GM12878 (cell line): ENCODE results near the gene POC1B. TPM values are rescaled to one million over a fixed set of nuclear protein-coding genes. Genes with fewer than 3 reads are reported as not detected.

Experiments used
- ATAC-seq: fragments of 200-7000 bp; cut with Tn5 transposase; 3 replicates; pipeline ENCODE4 v1.9.1; 2020; ENCODE audit warnings: mild to moderate bottlenecking, moderate library complexity
- BruUV-seq: library from RNA; stranded (reverse); fragments of 400-500 nt; replicated peaks from 2 replicates; lab custom pipeline; 2021; lab: Mats Ljungman, UMichigan
- CTCF ChIA-PET: fragments of 300-600 bp; sonication (Branson Sonifier 250); formaldehyde crosslinking; extraction: SDS; loops from one replicate; lab custom pipeline; 2021; ENCODE audit warnings: inconsistent platforms; lab: Yijun Ruan, JAX
- POLR2A ChIA-PET: fragments of 350-600 bp; formaldehyde crosslinking; extraction: SDS; loops from one replicate; lab custom pipeline; 2021; ENCODE audit warnings: inconsistent platforms; lab: Charles Lee
- RAD21 ChIA-PET: fragments of 300-600 bp; sonication (Branson Sonifier 250); formaldehyde crosslinking; loops from one replicate; lab custom pipeline; 2023; ENCODE audit warnings: antibody characterized with exemption; ENCODE audit not compliant: unreplicated experiment; lab: Charles Lee
- SMC1A ChIA-PET: fragments of 300-600 bp; sonication (Branson Sonifier 250); formaldehyde crosslinking; loops from one replicate; lab custom pipeline; 2023; ENCODE audit not compliant: unreplicated experiment, uncharacterized antibody; lab: Charles Lee
- DNase-seq: peaks from one replicate; pipeline ENCODE4 v3.0.0-alpha.2; 2011; ENCODE audit warnings: low read depth, low spot score
- FAIRE-seq: peaks from 3 replicates; lab custom pipeline; 2011; peaks lifted over from hg19 to GRCh38; lab: Jason Lieb, UNC
- H2AFZ ChIP-seq: 2 replicates; pipeline ENCODE4 v1.6.0; 2011; ENCODE audit warnings: low read depth, low read length, control low read depth; ENCODE audit not compliant: control insufficient read depth
- H3K27ac ChIP-seq: 2 replicates; pipeline ENCODE4 v1.5.1; 2011; ENCODE audit warnings: control low read depth; ENCODE audit not compliant: control insufficient read depth, insufficient read depth
- H3K27me3 ChIP-seq, 2 experiments: replicated peaks in 1 of 2; 2 replicates each; pipeline versions ENCODE4 v1.6.0 to v1.6.1; 2011; ENCODE audit warnings: low read length in 1 of 2; ENCODE audit not compliant: control insufficient read depth in 2 of 2, insufficient read depth in 2 of 2
- H3K36me3 ChIP-seq, 2 experiments: 2 replicates each; pipeline ENCODE4 v1.5.1; 2011; ENCODE audit warnings: low read length in 1 of 2; ENCODE audit not compliant: control insufficient read depth in 2 of 2, insufficient read depth in 2 of 2
- H3K4me1 ChIP-seq: 2 replicates; pipeline ENCODE4 v1.6.1; 2011; ENCODE audit warnings: mild to moderate bottlenecking, low read length, moderate library complexity, mixed read lengths; ENCODE audit not compliant: control insufficient read depth, insufficient read depth
- H3K4me2 ChIP-seq: 2 replicates; pipeline ENCODE4 v1.6.0; 2011; ENCODE audit warnings: control low read depth; ENCODE audit not compliant: control insufficient read depth, insufficient read depth
- H3K4me3 ChIP-seq: fragments of 200-600 bp; sonication (generic); 2 replicates; pipeline ENCODE4 v1.5.1; 2016
- H3K79me2 ChIP-seq: 2 replicates; pipeline ENCODE4 v1.6.0; 2011; ENCODE audit warnings: low read length; ENCODE audit not compliant: control insufficient read depth, insufficient read depth
- H3K9ac ChIP-seq: 2 replicates; pipeline ENCODE4 v1.8.0; 2011; ENCODE audit warnings: low read length, control low read depth, mixed read lengths; ENCODE audit not compliant: control insufficient read depth, insufficient read depth
- H3K9me3 ChIP-seq: replicated peaks from 3 replicates; pipeline ENCODE4 v1.5.1; 2011; ENCODE audit warnings: mild to moderate bottlenecking, low read length; ENCODE audit not compliant: control insufficient read depth, insufficient read depth
- H4K20me1 ChIP-seq: 2 replicates; pipeline ENCODE4 v1.6.0; 2011; ENCODE audit not compliant: control insufficient read depth, insufficient read depth
- BMI1 ChIP-seq: fragments of 450-650 bp; IDR thresholded peaks from 2 replicates; pipeline ENCODE4 v1.6.1; 2016; ENCODE audit warnings: mild to moderate bottlenecking, moderate library complexity, borderline replicate concordance
- CBX3 ChIP-seq: fragments of 200-600 bp; sonication (generic); IDR thresholded peaks from 2 replicates; pipeline ENCODE4 v1.6.1; 2016; ENCODE audit warnings: low read depth, borderline replicate concordance
- EP300 ChIP-seq, 2 experiments: fragments of 150-350 bp in 1 of 2; IDR thresholded peaks; 2 replicates each; pipeline ENCODE4 v1.6.1; 2011 to 2012; ENCODE audit warnings: low read depth in 2 of 2, low read length in 2 of 2, borderline replicate concordance in 1 of 2, improper control_type of control experiment in 1 of 2, inconsistent platforms in 1 of 2; ENCODE audit not compliant: control insufficient read depth in 1 of 2
- EZH2 ChIP-seq: IDR thresholded peaks from 2 replicates; pipeline ENCODE4 v1.6.1; 2012; ENCODE audit warnings: low read depth, mild to moderate bottlenecking, control low read depth, inconsistent platforms, low read length, borderline replicate concordance; ENCODE audit not compliant: control insufficient read depth
- GATAD2B ChIP-seq: fragments of 450-650 bp; conservative IDR thresholded peaks from 2 replicates; pipeline ENCODE4 v1.6.1; 2017; ENCODE audit warnings: low read depth, mild to moderate bottlenecking, moderate library complexity
- KLF5 ChIP-seq: fragments of 450-650 bp; IDR thresholded peaks from 2 replicates; pipeline ENCODE4 v1.6.1; 2014; ENCODE audit warnings: mild to moderate bottlenecking; ENCODE audit not compliant: partially characterized antibody
- NRF1 ChIP-seq: conservative IDR thresholded peaks from 2 replicates; pipeline ENCODE4 v1.6.1; 2011; ENCODE audit warnings: mild to moderate bottlenecking, low read depth, low read length, improper control_type of control experiment
- POLR2AphosphoS5 ChIP-seq: IDR thresholded peaks from 2 replicates; pipeline ENCODE4 v1.6.1; 2011; ENCODE audit warnings: mild to moderate bottlenecking, low read length, inconsistent platforms
- RAD51 ChIP-seq: fragments of 450-650 bp; IDR thresholded peaks from 2 replicates; pipeline ENCODE4 v1.6.1; 2016; ENCODE audit warnings: moderate library complexity, mild to moderate bottlenecking, inconsistent platforms
- RFX5 ChIP-seq: IDR thresholded peaks from 2 replicates; pipeline ENCODE4 v1.6.1; 2011; ENCODE audit warnings: low read depth, low read length, improper control_type of control experiment
- SKIL ChIP-seq: fragments of 450-650 bp; IDR thresholded peaks from 2 replicates; pipeline ENCODE4 v1.6.1; 2017; ENCODE audit warnings: mild to moderate bottlenecking, low read depth, inconsistent platforms; ENCODE audit not compliant: poor library complexity, severe bottlenecking
- SREBF2 ChIP-seq: IDR thresholded peaks from 2 replicates; pipeline ENCODE4 v1.6.1; 2012; ENCODE audit warnings: mild to moderate bottlenecking, low read length
- WGBS: methylation state at CpG from one replicate; pipeline ENCODE4 v1.1.6; 2016; ENCODE audit warnings: low lambda C conversion rate; ENCODE audit not compliant: insufficient replicate concordance, insufficient coverage; ENCODE audit errors: missing lambda C conversion rate; 5-methylcytosine and 5-hydroxymethylcytosine counted together
- in situ Hi-C: fragments of 300-500 bp; cut with MboI; formaldehyde crosslinking; loops from 9 replicates; pipeline ENCODE4 v1.14.3; 2018; ENCODE audit warnings: mixed read lengths
- intact Hi-C: fragments of 100-400 bp; cut with micrococcal nuclease; formaldehyde crosslinking; loops from one replicate; pipeline ENCODE4 v1.14.2; 2022; ENCODE audit not compliant: unreplicated experiment
- polyA plus RNA-seq, 11 experiments: library from polyadenylated mRNA; depleted of rRNA in 4 of 11; unstranded in 6 of 11; stranded (reverse) in 5 of 11; fragments of >200 nt; fragmentation: Nextera tagmentation in 4 of 11; fragmentation: Illumina TruSeq in 1 of 11; extraction: Ambion mirVana in 4 of 11; extraction: Trizol in 1 of 11; gene quantifications; 1 replicate in 1 of 11; 2 replicates in 10 of 11; pipeline versions ENCODE4 v1.2.1 to v1.2.3, GENCODE V29; 2011 to 2016; ENCODE audit warnings: inconsistent platforms in 2 of 11, missing spikeins in 2 of 11, low read depth in 1 of 11
- total RNA-seq, 4 experiments: library from RNA; depleted of rRNA in 3 of 4; stranded (reverse); fragments of >200 nt in 3 of 4; fragmentation: Illumina TruSeq in 1 of 4; extraction: Trizol in 1 of 4; gene quantifications; 2 replicates each; pipeline versions ENCODE4 v1.2.1 to v1.2.3, GENCODE V29; 2013 to 2021

The POC1B gene
- total and polyA plus RNA-seq, 10 of the 15 experiments (the other 5 are each of a cell fraction or from before 2014, with no cell fraction given) = 4.4 to 17.8 (median 11.3) TPM

GRCh38 chr12:89384807-89385206 is 141.0 kb downstream of the POC1B start (continued):
- TF ChIP-seq SKIL = no peak

- in situ Hi-C loops = no loop called here
- H3K4me3 ChIP-seq = no peak overlapping the region
- H3K9me3 ChIP-seq = no peaks in the 10 kb centered on the region
- TF ChIP-seq BMI1 (no peak), CBX3 (no peak), NRF1 (no peak), EZH2 (no peak), KLF5 (no peak), POLR2AphosphoS5 (no peak), EP300 (IDR thresholded peaks at IDR 0.05; ENCODE audit: borderline replicate concordance in 1 of 2, control insufficient read depth in 1 of 2, low read depth in 2 of 2, low read length in 2 of 2) (no peak), SREBF2 (no peak), RFX5 (no peak), GATAD2B (no peak), RAD51 (no peak)
- TF ChIP-seq, all 136 proteins: peak for 0
- intact Hi-C loops = no loop called here
- ChIA-PET POLR2A (no interaction called here), SMC1A (no interaction called here), CTCF (no interaction called here), RAD21 (no interaction called here)
- H3K4me1 ChIP-seq = no peaks in the 10 kb centered on the region
- H3K36me3 ChIP-seq = no peaks in the 10 kb centered on the region
- no peaks in the 10 kb centered on the region for H3K79me2 ChIP-seq
- no peak overlapping the region for H3K4me2 ChIP-seq
- no peaks in the 10 kb centered on the region for H4K20me1 ChIP-seq
- FAIRE-seq = no peak
- 43% methylated on average over 8 of the region's 8 CpGs for WGBS
- no peaks in the 10 kb centered on the region for H3K27me3 ChIP-seq
- ATAC-seq = no peak
- H3K9ac ChIP-seq = no peak overlapping the region
- H2AFZ ChIP-seq = no peak overlapping the region
- no peak for DNase-seq
- H3K27ac ChIP-seq = no peak overlapping the region
- no TSS peak for BruUV-seq
Observed at GRCh38 chr12:89384050-89384758, 141.6 kb downstream of the POC1B start.
